Mesenchymal stem cell (in vitro differentiated cells and primary cell): ENCODE measurements around the gene NMNAT2.
"Not testable (repeated sequence)": the region's sequence is repeated elsewhere in the genome, so short reads cannot be mapped to it uniquely, and the experiment has no call there.

Experiments used
- DNase-seq: peaks from one replicate; pipeline ENCODE4 v3.0.0-alpha.2; 2013
- H2AFZ ChIP-seq: one replicate; pipeline ENCODE4 v1.6.1; 2013; ENCODE audit warnings: low read depth, mild to moderate bottlenecking, control low read depth, inconsistent platforms, low read length, moderate library complexity
- H2AK5ac ChIP-seq: 2 replicates; pipeline ENCODE4 v1.6.1; 2013; ENCODE audit warnings: low read length, moderate library complexity, mild to moderate bottlenecking, inconsistent platforms; ENCODE audit not compliant: severe bottlenecking
- H2BK120ac ChIP-seq: one replicate; pipeline ENCODE4 v1.6.1; 2013; ENCODE audit warnings: low read depth, mild to moderate bottlenecking, inconsistent platforms, low read length, moderate library complexity
- H2BK12ac ChIP-seq, 2 experiments: one replicate each; pipeline ENCODE4 v1.6.1; 2013; ENCODE audit warnings: inconsistent platforms in 2 of 2, low read length in 2 of 2, mild to moderate bottlenecking in 2 of 2, moderate library complexity in 2 of 2, control low read depth in 1 of 2
- H2BK15ac ChIP-seq: one replicate; pipeline ENCODE4 v1.6.1; 2013; ENCODE audit warnings: mild to moderate bottlenecking, low read depth, inconsistent platforms; ENCODE audit not compliant: poor library complexity, severe bottlenecking
- H2BK5ac ChIP-seq: 2 replicates; pipeline ENCODE4 v1.6.1; 2013; ENCODE audit warnings: low read depth, mild to moderate bottlenecking, low read length, control low read depth, inconsistent platforms; ENCODE audit not compliant: poor library complexity, severe bottlenecking
- H3K14ac ChIP-seq, 2 experiments: one replicate each; pipeline ENCODE4 v1.6.1; 2013; ENCODE audit warnings: inconsistent platforms in 2 of 2, low read length in 2 of 2, control low read depth in 1 of 2, mild to moderate bottlenecking in 1 of 2, moderate library complexity in 1 of 2
- H3K18ac ChIP-seq, 2 experiments: one replicate each; pipeline ENCODE4 v1.6.1; 2013; ENCODE audit warnings: inconsistent platforms in 2 of 2, low read length in 2 of 2, control low read depth in 1 of 2, low read depth in 1 of 2, mild to moderate bottlenecking in 1 of 2
- H3K23ac ChIP-seq, 2 experiments: one replicate each; pipeline ENCODE4 v1.6.1; 2013; ENCODE audit warnings: inconsistent platforms in 2 of 2, low read length in 2 of 2, mild to moderate bottlenecking in 2 of 2, moderate library complexity in 2 of 2, control low read depth in 1 of 2
- H3K27ac ChIP-seq: 2 replicates; pipeline ENCODE4 v1.5.1; 2013; ENCODE audit warnings: mild to moderate bottlenecking, moderate library complexity, low read length, control low read depth, inconsistent platforms; ENCODE audit not compliant: poor library complexity, severe bottlenecking
- H3K27me3 ChIP-seq, 2 experiments: 2 replicates each; pipeline versions ENCODE4 v1.6.1 to v1.7.0; 2013; ENCODE audit warnings: low read length in 2 of 2, mild to moderate bottlenecking in 2 of 2, moderate library complexity in 2 of 2, control low read depth in 1 of 2, inconsistent platforms in 1 of 2; ENCODE audit not compliant: control insufficient read depth in 1 of 2, insufficient read depth in 1 of 2
- H3K36me3 ChIP-seq, 2 experiments: 2 replicates each; pipeline versions ENCODE4 v1.6.1 to v1.7.0; 2013; ENCODE audit warnings: low read length in 2 of 2, control low read depth in 1 of 2, inconsistent platforms in 1 of 2, low read depth in 1 of 2, mild to moderate bottlenecking in 1 of 2; ENCODE audit not compliant: insufficient read depth in 2 of 2, control insufficient read depth in 1 of 2
- H3K4ac ChIP-seq, 2 experiments: one replicate each; pipeline ENCODE4 v1.6.1; 2013; ENCODE audit warnings: inconsistent platforms in 2 of 2, low read length in 2 of 2, mild to moderate bottlenecking in 2 of 2, moderate library complexity in 2 of 2, control low read depth in 1 of 2, low read depth in 1 of 2
- H3K4me1 ChIP-seq: 2 replicates; pipeline ENCODE4 v1.6.1; 2013; ENCODE audit warnings: low read depth, low read length, control low read depth; ENCODE audit not compliant: control insufficient read depth, insufficient read depth
- H3K4me2 ChIP-seq: 2 replicates; pipeline ENCODE4 v1.6.1; 2013; ENCODE audit warnings: low read length, mild to moderate bottlenecking, inconsistent platforms; ENCODE audit not compliant: poor library complexity, severe bottlenecking
- H3K4me3 ChIP-seq, 2 experiments: 2 replicates each; pipeline versions ENCODE4 v1.5.1 to v1.7.0; 2013; ENCODE audit warnings: low read length in 2 of 2, mild to moderate bottlenecking in 2 of 2, control low read depth in 1 of 2, low read depth in 1 of 2; ENCODE audit not compliant: insufficient read depth in 1 of 2
- H3K79me1 ChIP-seq: replicated peaks from 2 replicates; pipeline ENCODE4 v1.6.1; 2013; ENCODE audit warnings: mild to moderate bottlenecking, control low read depth, low read length, inconsistent platforms; ENCODE audit not compliant: poor library complexity, severe bottlenecking
- H3K9ac ChIP-seq: 2 replicates; pipeline ENCODE4 v1.7.0; 2013; ENCODE audit warnings: mild to moderate bottlenecking, low read length, moderate library complexity
- H3K9me3 ChIP-seq: 2 replicates; pipeline ENCODE4 v1.7.0; 2013; ENCODE audit warnings: mild to moderate bottlenecking, low read length; ENCODE audit not compliant: control insufficient read depth
- H4K8ac ChIP-seq: one replicate; pipeline ENCODE4 v1.6.1; 2013; ENCODE audit warnings: inconsistent platforms, mild to moderate bottlenecking, low read length, moderate library complexity
- H4K91ac ChIP-seq: one replicate; pipeline ENCODE4 v1.6.1; 2013; ENCODE audit warnings: mild to moderate bottlenecking, low read length, inconsistent platforms
- WGBS: methylation state at CpG from one replicate; pipeline ENCODE4 v1.1.7; 2013; ENCODE audit warnings: mixed read lengths; 5-methylcytosine and 5-hydroxymethylcytosine counted together

The NMNAT2 gene

DNA sequence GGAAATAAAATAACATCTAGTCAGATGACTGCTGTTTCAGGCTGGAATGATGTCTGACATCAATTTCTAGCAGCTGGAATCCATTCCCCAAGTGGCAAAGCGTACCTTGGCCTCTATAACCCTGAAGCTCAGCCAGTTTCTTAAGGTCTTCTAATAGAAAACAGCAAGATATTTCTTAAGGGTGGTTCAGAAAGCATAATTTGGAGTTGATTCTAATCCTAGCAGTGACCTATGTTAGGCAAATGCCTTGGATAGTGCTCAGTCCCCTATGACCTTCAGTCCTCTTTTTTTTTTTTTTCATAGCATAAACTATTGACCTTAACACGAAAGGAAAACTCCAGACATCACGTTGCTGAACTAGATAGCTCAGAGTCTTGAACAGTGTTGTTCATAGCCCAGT, 175.6 kb downstream of the NMNAT2 start:
- no peak overlapping the region for H3K4me2 ChIP-seq
- no peak overlapping the region for H4K8ac ChIP-seq
- no peak for DNase-seq
- H2BK5ac ChIP-seq: no peak overlapping the region
- no peaks in the 10 kb centered on the region for H3K27me3 ChIP-seq
- H2AK5ac ChIP-seq: no peak overlapping the region
- no peak overlapping the region for H3K27ac ChIP-seq
- H3K9ac ChIP-seq: peak overlapping the region; percentile 83
- no peak overlapping the region for H3K23ac ChIP-seq
- no peak overlapping the region for H2BK120ac ChIP-seq
- H2AFZ ChIP-seq: no peak overlapping the region
- H2BK15ac ChIP-seq: no peak overlapping the region
- H3K4me3 ChIP-seq: no peak overlapping the region
- no peaks in the 10 kb centered on the region for H3K9me3 ChIP-seq
- H3K79me1 ChIP-seq: no peaks in the 10 kb centered on the region
- WGBS: 38% methylated on average over 2 of the region's 3 CpGs
- no peak overlapping the region for H3K14ac ChIP-seq
- no peak overlapping the region for H2BK12ac ChIP-seq
- H3K18ac ChIP-seq: no peak overlapping the region
- H3K4ac ChIP-seq: no peak overlapping the region
- H3K36me3 ChIP-seq: no peaks in the 10 kb centered on the region
- no peaks in the 10 kb centered on the region for H3K4me1 ChIP-seq
- no peak overlapping the region for H4K91ac ChIP-seq

DNA sequence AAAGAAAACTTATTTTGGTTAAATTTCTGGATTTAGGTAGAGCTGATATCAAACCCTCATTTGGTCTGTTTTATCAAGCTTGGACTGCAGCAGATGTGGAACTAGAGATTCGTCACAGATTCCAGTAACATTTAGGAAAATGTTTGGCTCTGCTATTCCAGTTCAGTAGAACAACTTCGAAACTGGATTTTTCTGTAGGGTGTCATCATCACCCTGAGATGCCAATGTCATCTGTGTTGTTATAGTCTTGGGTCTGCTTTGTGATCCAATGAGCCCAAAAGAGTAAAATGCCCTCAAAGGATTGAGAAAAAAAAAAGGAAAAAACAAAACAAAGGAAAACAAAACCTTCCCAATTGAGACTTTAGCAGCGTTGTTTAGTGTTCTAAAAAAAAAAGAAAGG, 176.7 kb downstream of the NMNAT2 start:
- Histone ChIP-seq H4K91ac (no peak overlapping the region), H3K18ac (no peak overlapping the region), H3K9ac (peak overlapping the region; percentile 83), H3K79me1 (no peaks in the 10 kb centered on the region), H2BK120ac (no peak overlapping the region), H3K4ac (no peak overlapping the region), H3K23ac (no peak overlapping the region), H2AFZ (no peak overlapping the region), H4K8ac (no peak overlapping the region), H3K27me3 (no peaks in the 10 kb centered on the region), H3K14ac (no peak overlapping the region), H3K9me3 (no peaks in the 10 kb centered on the region), H3K27ac (no peak overlapping the region), H2BK5ac (no peak overlapping the region), H2BK15ac (no peak overlapping the region), H3K4me1 (no peaks in the 10 kb centered on the region), H2AK5ac (no peak overlapping the region), H3K36me3 (no peaks in the 10 kb centered on the region), H3K4me2 (no peak overlapping the region), H2BK12ac (no peak overlapping the region), H3K4me3 (peak overlapping the region in 1 of 2 experiments; percentile 17)
- WGBS: 71% methylated on average over 3 of the region's 3 CpGs
- DNase-seq: no peak

DNA sequence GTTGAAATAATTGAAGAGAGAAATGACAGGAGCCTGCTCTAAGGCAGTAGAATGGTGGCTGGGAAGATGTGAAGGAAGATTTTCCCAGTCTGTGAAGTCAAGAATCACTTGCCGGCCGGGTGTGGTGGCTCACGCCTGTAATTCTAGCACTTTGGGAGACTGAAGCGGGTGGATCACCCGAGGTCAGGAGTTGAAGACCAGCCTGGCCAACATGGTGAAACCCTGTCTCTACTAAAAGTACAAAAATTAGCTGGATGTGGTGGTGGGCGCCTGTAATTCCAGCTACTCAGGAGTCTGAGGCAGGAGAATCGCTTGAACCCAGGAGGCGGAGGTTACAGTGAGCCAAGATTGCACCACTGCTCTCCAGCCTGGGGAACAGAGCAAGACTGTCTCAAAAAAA, 177.3 kb downstream of the NMNAT2 start:
- H2AFZ ChIP-seq, H3K23ac ChIP-seq, H3K4me2 ChIP-seq, H3K79me1 ChIP-seq, H2AK5ac ChIP-seq, H3K36me3 ChIP-seq, H3K18ac ChIP-seq, H4K8ac ChIP-seq, H3K14ac ChIP-seq, H2BK5ac ChIP-seq, H3K4me3 ChIP-seq, DNase-seq, H3K4ac ChIP-seq, H2BK120ac ChIP-seq, H3K4me1 ChIP-seq, H2BK15ac ChIP-seq, H3K9me3 ChIP-seq, H3K27ac ChIP-seq, H2BK12ac ChIP-seq, H4K91ac ChIP-seq, H3K27me3 ChIP-seq: not testable (repeated sequence)
- peak overlapping the region; percentile 83 for H3K9ac ChIP-seq
- 99% methylated on average over 7 of the region's 8 CpGs for WGBS

DNA sequence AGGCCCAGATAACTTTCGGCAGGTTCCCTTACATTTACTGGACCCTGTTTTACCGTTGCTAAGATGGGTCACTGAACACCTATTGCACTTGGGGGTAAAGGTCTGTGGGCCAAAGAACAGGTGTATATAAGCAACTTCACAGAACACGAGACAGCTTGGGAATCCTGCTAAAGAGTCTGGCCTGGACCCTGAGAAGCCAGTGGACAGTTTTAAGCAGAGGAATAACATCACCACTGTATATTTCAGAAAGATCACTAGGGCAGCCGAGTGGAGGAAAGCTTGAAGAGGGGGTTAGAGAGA, 177.7 kb downstream of the NMNAT2 start:
- Histone ChIP-seq H2AK5ac (no peak overlapping the region), H3K4me3 (peak overlapping the region in 1 of 2 experiments; percentile 22), H3K4me2 (no peak overlapping the region), H3K18ac (no peak overlapping the region), H2BK120ac (no peak overlapping the region), H3K79me1 (no peaks in the 10 kb centered on the region), H2BK12ac (no peak overlapping the region), H3K14ac (no peak overlapping the region), H2BK5ac (no peak overlapping the region), H3K27me3 (no peaks in the 10 kb centered on the region), H3K36me3 (no peaks in the 10 kb centered on the region), H3K4ac (no peak overlapping the region), H3K27ac (no peak overlapping the region), H2AFZ (no peak overlapping the region), H4K8ac (no peak overlapping the region), H3K23ac (no peak overlapping the region), H2BK15ac (no peak overlapping the region), H4K91ac (no peak overlapping the region), H3K4me1 (peaks cover 1% of the 10 kb centered on the region), H3K9me3 (no peaks in the 10 kb centered on the region), H3K9ac (peak overlapping the region; percentile 83)
- DNase-seq: no peak
- 89% methylated on average over 4 of the region's 4 CpGs for WGBS
